ENCODE results near the gene NOP9.
"Not testable (repeated sequence)": the region's sequence is repeated elsewhere in the genome, so short reads cannot be mapped to it uniquely, and the experiment has no call there.

The NOP9 gene

DNA sequence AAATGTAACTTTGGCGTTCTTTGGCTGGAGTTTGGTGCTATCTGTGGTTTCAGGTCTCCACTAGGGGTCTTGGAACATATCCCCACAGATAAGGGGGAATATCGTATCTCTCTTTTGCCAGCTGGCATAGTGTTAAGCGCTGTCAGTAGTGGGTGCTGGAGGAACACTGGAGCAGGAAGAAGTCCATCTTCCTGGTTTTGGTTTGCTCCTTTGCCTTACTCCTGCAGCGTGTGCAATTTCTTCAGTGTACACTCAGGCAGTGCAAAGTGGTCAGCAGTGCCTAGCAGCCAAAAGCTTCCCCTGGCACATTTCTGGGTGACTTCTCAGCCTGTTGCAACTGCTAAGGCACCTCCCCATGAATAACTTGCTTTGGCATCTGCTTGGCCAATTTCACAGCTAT is 51.9 kb downstream of the NOP9 start:
- no peaks in the 10 kb centered on the region for H3K36me3 ChIP-seq (ENCODE audit: insufficient read depth, insufficient read length, low read length)
- H3K4me3 ChIP-seq (ENCODE audit: insufficient read length, low read depth) = no peak overlapping the region
- no peaks in the 10 kb centered on the region for H3K27me3 ChIP-seq (ENCODE audit: insufficient read depth, insufficient read length)
- H3K9me3 ChIP-seq (ENCODE audit: insufficient read depth, low read length) = no peaks in the 10 kb centered on the region
- no peak overlapping the region for H3K9ac ChIP-seq (ENCODE audit: insufficient read length, low read depth)
- no peak for DNase-seq (ENCODE audit: low read depth, low spot score)
- TF ChIP-seq YY1 (IDR thresholded peaks at IDR 0.05; ENCODE audit: insufficient read depth, insufficient read length) (no peak), SUZ12 (IDR thresholded peaks at IDR 0.05; ENCODE audit: extremely low read depth, insufficient read depth, insufficient read length) (no peak), ZNF274 (IDR thresholded peaks at IDR 0.05; ENCODE audit: low read depth, low read length) (no peak)
- peaks cover 7% of the 10 kb centered on the region for H3K4me1 ChIP-seq (ENCODE audit: insufficient read depth, insufficient read length)

DNA sequence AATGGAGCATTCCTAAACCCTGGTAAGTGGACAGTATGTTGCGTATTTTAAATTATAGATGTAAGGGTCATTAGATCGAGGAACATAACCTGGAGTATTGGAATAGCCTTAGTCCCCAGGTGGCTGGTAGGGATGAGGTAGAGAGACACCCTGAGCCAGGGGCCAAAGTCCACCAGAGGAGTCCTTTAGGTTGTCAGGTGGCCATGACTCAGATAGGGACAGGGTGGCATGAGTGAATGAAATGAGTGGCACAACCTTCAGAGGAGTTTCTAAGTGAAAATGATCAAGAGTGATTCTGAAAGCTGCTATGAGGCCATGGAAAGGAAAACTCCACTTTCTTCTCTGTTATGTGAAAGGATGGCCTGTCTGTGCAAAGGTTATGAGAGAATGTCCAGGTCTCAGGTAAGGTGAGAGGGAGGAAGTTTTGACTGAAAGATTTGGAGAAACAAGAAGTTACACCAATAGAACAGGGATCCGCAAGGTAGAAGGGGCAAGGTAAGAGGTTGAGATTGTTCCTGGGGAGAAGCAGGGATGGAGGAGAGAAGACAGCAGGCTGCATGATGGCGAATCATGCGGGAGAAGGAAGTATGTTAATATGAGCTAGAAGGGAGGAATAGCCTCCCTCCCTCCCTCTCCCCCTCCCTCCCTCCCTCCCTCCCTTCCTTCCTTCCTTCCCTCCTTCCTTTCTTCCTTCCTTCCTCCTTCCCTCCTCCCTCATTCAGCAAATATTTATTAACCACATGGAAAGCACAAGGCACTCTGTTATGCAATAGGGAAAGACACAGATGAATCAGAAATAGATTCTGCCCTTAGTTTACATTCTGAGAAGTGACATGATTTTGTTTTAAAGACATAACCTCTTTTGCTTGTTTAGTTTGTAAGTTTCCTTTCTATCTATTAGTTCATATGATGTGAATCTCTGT is 54.2 kb downstream of the NOP9 start:
- peaks cover 2% of the 10 kb centered on the region for H3K4me1 ChIP-seq (ENCODE audit: insufficient read depth, insufficient read length)
- no peak for DNase-seq (ENCODE audit: low read depth, low spot score)
- H3K9ac ChIP-seq (ENCODE audit: insufficient read length, low read depth) = no peak overlapping the region
- H3K4me3 ChIP-seq (ENCODE audit: insufficient read length, low read depth) = no peak overlapping the region
- no peaks in the 10 kb centered on the region for H3K27me3 ChIP-seq (ENCODE audit: insufficient read depth, insufficient read length)
- TF ChIP-seq YY1 (IDR thresholded peaks at IDR 0.05; ENCODE audit: insufficient read depth, insufficient read length) (no peak), SUZ12 (IDR thresholded peaks at IDR 0.05; ENCODE audit: extremely low read depth, insufficient read depth, insufficient read length) (no peak)
- H3K36me3 ChIP-seq (ENCODE audit: insufficient read depth, insufficient read length, low read length) = no peaks in the 10 kb centered on the region
- no peaks in the 10 kb centered on the region for H3K9me3 ChIP-seq (ENCODE audit: insufficient read depth, low read length)

DNA sequence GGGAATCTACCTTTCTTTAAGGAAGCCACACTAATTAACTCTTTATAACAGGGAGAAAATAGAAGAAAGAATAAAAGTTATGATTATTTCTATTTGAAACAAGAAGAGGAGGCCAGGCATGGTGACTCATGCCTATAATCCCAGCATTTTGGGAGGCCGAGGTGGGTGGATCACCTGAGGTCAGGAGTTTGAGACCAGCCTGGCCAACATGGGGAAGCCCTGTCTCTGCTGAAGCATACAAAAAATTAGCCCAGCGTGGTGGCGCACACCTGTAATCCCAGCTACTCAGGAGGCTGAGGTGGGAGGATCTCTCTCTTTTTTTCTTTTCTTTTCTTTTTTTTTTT is 54.8 kb downstream of the NOP9 start:
- H3K9ac ChIP-seq (ENCODE audit: insufficient read length, low read depth); H3K27me3 ChIP-seq (ENCODE audit: insufficient read depth, insufficient read length); H3K36me3 ChIP-seq (ENCODE audit: insufficient read depth, insufficient read length, low read length); DNase-seq (ENCODE audit: low read depth, low spot score); H3K4me3 ChIP-seq (ENCODE audit: insufficient read length, low read depth); H3K4me1 ChIP-seq (ENCODE audit: insufficient read depth, insufficient read length); H3K9me3 ChIP-seq (ENCODE audit: insufficient read depth, low read length): not testable (repeated sequence)

DNA sequence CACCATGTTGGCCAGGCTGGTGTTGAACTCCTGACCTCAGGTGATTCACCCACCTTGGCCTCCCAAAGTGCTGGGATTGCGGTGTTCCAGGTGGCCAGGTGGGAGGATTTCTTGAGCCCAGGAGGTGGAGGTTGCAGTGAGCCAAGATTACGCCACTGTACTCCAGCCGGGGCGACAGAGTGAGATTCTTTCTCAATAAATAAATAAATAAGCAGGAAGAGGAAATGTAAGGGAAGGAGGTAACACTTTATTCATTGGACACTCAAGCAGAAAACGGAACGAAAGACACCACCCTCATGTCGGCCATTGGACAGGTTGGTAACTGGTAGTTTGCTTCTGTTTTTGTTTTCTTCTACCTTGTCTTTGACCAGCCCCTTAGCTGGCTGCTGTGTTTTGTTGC is 55.4 kb downstream of the NOP9 start:
- H3K4me1 ChIP-seq (ENCODE audit: insufficient read depth, insufficient read length) = peaks cover 2% of the 10 kb centered on the region
- DNase-seq (ENCODE audit: low read depth, low spot score) = no peak
- no peak overlapping the region for H3K9ac ChIP-seq (ENCODE audit: insufficient read length, low read depth)
- H3K36me3 ChIP-seq (ENCODE audit: insufficient read depth, insufficient read length, low read length) = no peaks in the 10 kb centered on the region
- H3K27me3 ChIP-seq (ENCODE audit: insufficient read depth, insufficient read length) = no peaks in the 10 kb centered on the region
- no peak overlapping the region for H3K4me3 ChIP-seq (ENCODE audit: insufficient read length, low read depth)
- TF ChIP-seq SUZ12 (IDR thresholded peaks at IDR 0.05; ENCODE audit: extremely low read depth, insufficient read depth, insufficient read length) (no peak), ZNF274 (IDR thresholded peaks at IDR 0.05; ENCODE audit: low read depth, low read length) (no peak), YY1 (IDR thresholded peaks at IDR 0.05; ENCODE audit: insufficient read depth, insufficient read length) (no peak)
- H3K9me3 ChIP-seq (ENCODE audit: insufficient read depth, low read length) = no peaks in the 10 kb centered on the region

DNA sequence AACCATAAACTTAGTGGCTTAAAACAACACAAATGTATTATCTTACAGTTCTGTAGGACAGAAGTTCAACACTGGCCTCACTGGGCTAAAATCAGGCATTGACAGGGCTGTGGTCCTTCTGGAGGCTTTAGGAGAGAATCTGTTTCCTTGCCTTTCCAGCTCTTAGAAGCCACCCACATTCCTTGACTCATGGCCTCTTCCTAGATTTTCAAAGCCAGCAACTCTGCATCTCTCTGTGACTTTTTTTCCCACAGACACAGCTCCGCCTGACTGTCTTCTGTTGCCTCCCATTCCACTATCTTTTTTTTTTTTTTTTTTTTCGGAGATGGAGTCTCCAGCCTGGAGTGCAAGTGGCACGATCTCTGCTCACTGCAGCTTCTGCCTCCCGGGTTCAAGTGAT is 56.6 kb downstream of the NOP9 start:
- peaks cover 2% of the 10 kb centered on the region for H3K4me1 ChIP-seq (ENCODE audit: insufficient read depth, insufficient read length)
- no peak for TF ChIP-seq SUZ12 (IDR thresholded peaks at IDR 0.05; ENCODE audit: extremely low read depth, insufficient read depth, insufficient read length)

More for the DNA sequence above, 56.6 kb downstream of the NOP9 start:
- Histone ChIP-seq H3K9me3 (ENCODE audit: insufficient read depth, low read length) (no peaks in the 10 kb centered on the region), H3K27me3 (ENCODE audit: insufficient read depth, insufficient read length) (no peaks in the 10 kb centered on the region), H3K36me3 (ENCODE audit: insufficient read depth, insufficient read length, low read length) (no peaks in the 10 kb centered on the region), H3K4me3 (ENCODE audit: insufficient read length, low read depth) (no peak overlapping the region), H3K9ac (ENCODE audit: insufficient read length, low read depth) (no peak overlapping the region)
- no peak for DNase-seq (ENCODE audit: low read depth, low spot score)

Measured in NT2/D1 (cell line).